HEK293 (cell line): ENCODE results near the gene CLEC16A.

Source experiments
- CTCF ChIA-PET: fragments of 350-600 bp; formaldehyde crosslinking; extraction: SDS; loops from one replicate; lab custom pipeline; 2021; ENCODE audit warnings: antibody characterized with exemption; lab: Yijun Ruan, JAX
- POLR2A ChIA-PET: fragments of 300-600 bp; formaldehyde crosslinking; extraction: SDS; loops from one replicate; lab custom pipeline; 2020; ENCODE audit warnings: antibody characterized with exemption, inconsistent platforms; lab: Yijun Ruan, JAX
- H3K27ac ChIP-seq: fragments of 200-500 bp; sonication (Bioruptor generic); 2 replicates; pipeline ENCODE4 v1.5.1; 2014; ENCODE audit warnings: low read depth, low read length, control low read depth, inconsistent platforms; ENCODE audit errors: extremely low read depth
- H3K36me3 ChIP-seq, 2 experiments: fragments of 200-500 bp in 1 of 2; sonication (Bioruptor generic) in 1 of 2; 1 replicate in 1 of 2; 2 replicates in 1 of 2; pipeline ENCODE4 v1.5.1; 2014 to 2017; ENCODE audit warnings: inconsistent platforms in 2 of 2, low read length in 2 of 2; ENCODE audit not compliant: control insufficient read depth in 2 of 2, insufficient read depth in 1 of 2
- H3K4me1 ChIP-seq: fragments of 200-500 bp; sonication (Bioruptor generic); 2 replicates; pipeline ENCODE4 v1.5.1; 2014; ENCODE audit warnings: mild to moderate bottlenecking, low read length, inconsistent platforms; ENCODE audit not compliant: control insufficient read depth, insufficient read depth
- H3K4me3 ChIP-seq: 2 replicates; pipeline ENCODE4 v1.5.1; 2011; ENCODE audit warnings: low read depth, mild to moderate bottlenecking, control low read depth, low read length, moderate library complexity
- H3K9me3 ChIP-seq: fragments of 200-500 bp; sonication (Bioruptor generic); 2 replicates; pipeline ENCODE4 v1.5.1; 2014; ENCODE audit warnings: low read depth, low read length, inconsistent platforms; ENCODE audit not compliant: control insufficient read depth, insufficient read depth
- KLF10 ChIP-seq: fragments of 450-650 bp; IDR thresholded peaks from 2 replicates; pipeline ENCODE4 v1.5.1; 2018; ENCODE audit warnings: missing biosample characterization, mild to moderate bottlenecking, missing genetic modification characterization
- KLF9 ChIP-seq: fragments of 450-650 bp; formaldehyde crosslinking; IDR thresholded peaks from 2 replicates; pipeline ENCODE4 v1.5.1; 2016; ENCODE audit warnings: missing biosample characterization, missing genetic modification characterization, low read depth
- OSR2 ChIP-seq: fragments of 450-650 bp; formaldehyde crosslinking; IDR thresholded peaks from 2 replicates; pipeline ENCODE4 v1.5.1; 2016; ENCODE audit warnings: missing biosample characterization, missing genetic modification characterization
- OVOL3 ChIP-seq: fragments of 450-650 bp; formaldehyde crosslinking; IDR thresholded peaks from 2 replicates; pipeline ENCODE4 v1.5.1; 2016; ENCODE audit warnings: missing biosample characterization, missing genetic modification characterization
- REPIN1 ChIP-seq: fragments of 450-650 bp; formaldehyde crosslinking; IDR thresholded peaks from 2 replicates; pipeline ENCODE4 v1.5.1; 2017; ENCODE audit warnings: missing biosample characterization, missing genetic modification characterization, low read depth
- TRIM28 ChIP-seq: IDR thresholded peaks from 2 replicates; pipeline ENCODE4 v1.6.1; 2011; ENCODE audit warnings: low read length, control low read depth, borderline replicate concordance
- WT1 ChIP-seq: fragments of 450-650 bp; formaldehyde crosslinking; IDR thresholded peaks from 2 replicates; pipeline ENCODE4 v1.5.1; 2016; ENCODE audit warnings: missing biosample characterization, missing genetic modification characterization
- YY1 ChIP-seq: fragments of 450-650 bp; formaldehyde crosslinking; IDR thresholded peaks from 2 replicates; pipeline ENCODE4 v1.5.1; 2018; ENCODE audit warnings: missing biosample characterization, missing genetic modification characterization
- ZNF19 ChIP-seq: fragments of 450-650 bp; formaldehyde crosslinking; IDR thresholded peaks from 2 replicates; pipeline ENCODE4; 2016; ENCODE audit warnings: missing biosample characterization, missing genetic modification characterization, low read depth
- ZNF2 ChIP-seq: fragments of 450-650 bp; formaldehyde crosslinking; IDR thresholded peaks from 2 replicates; pipeline ENCODE4 v1.5.1; 2016; ENCODE audit warnings: missing biosample characterization, missing genetic modification characterization
- ZNF302 ChIP-seq: fragments of 450-650 bp; formaldehyde crosslinking; IDR thresholded peaks from 2 replicates; pipeline ENCODE4 v1.5.1; 2016; ENCODE audit warnings: missing biosample characterization, missing genetic modification characterization, low read depth
- ZNF366 ChIP-seq: fragments of 450-650 bp; formaldehyde crosslinking; conservative IDR thresholded peaks from 2 replicates; pipeline ENCODE4 v1.5.1; 2016; ENCODE audit warnings: missing biosample characterization, missing genetic modification characterization
- ZNF473 ChIP-seq: fragments of 450-650 bp; formaldehyde crosslinking; IDR thresholded peaks from 2 replicates; pipeline ENCODE4 v1.5.1; 2017; ENCODE audit warnings: missing biosample characterization, missing genetic modification characterization
- ZNF544 ChIP-seq: fragments of 450-650 bp; formaldehyde crosslinking; IDR thresholded peaks from 2 replicates; pipeline ENCODE4 v1.5.0; 2017; ENCODE audit warnings: missing biosample characterization, missing genetic modification characterization
- ZNF560 ChIP-seq: fragments of 450-650 bp; formaldehyde crosslinking; IDR thresholded peaks from 2 replicates; pipeline ENCODE4 v1.5.1; 2017; ENCODE audit warnings: missing biosample characterization, missing genetic modification characterization, borderline replicate concordance
- ZNF571 ChIP-seq: fragments of 450-650 bp; formaldehyde crosslinking; IDR thresholded peaks from 2 replicates; pipeline ENCODE4 v1.5.0; 2017; ENCODE audit warnings: missing biosample characterization, missing genetic modification characterization
- ZNF600 ChIP-seq: fragments of 450-650 bp; formaldehyde crosslinking; IDR thresholded peaks from 2 replicates; pipeline ENCODE4 v1.5.1; 2016; ENCODE audit warnings: missing biosample characterization, missing genetic modification characterization
- ZNF626 ChIP-seq: fragments of 450-650 bp; sonication (Bioruptor Pico); formaldehyde crosslinking; IDR thresholded peaks from 2 replicates; pipeline ENCODE4 v1.5.1; 2018; ENCODE audit warnings: missing biosample characterization, missing genetic modification characterization, inconsistent platforms
- ZNF701 ChIP-seq: fragments of 450-650 bp; formaldehyde crosslinking; IDR thresholded peaks from 2 replicates; pipeline ENCODE4 v1.5.1; 2016; ENCODE audit warnings: missing biosample characterization, missing genetic modification characterization
- ZNF707 ChIP-seq: fragments of 450-650 bp; formaldehyde crosslinking; IDR thresholded peaks from 2 replicates; pipeline ENCODE4 v1.5.1; 2016; ENCODE audit warnings: missing biosample characterization, missing genetic modification characterization
- ZNF837 ChIP-seq: fragments of 450-650 bp; formaldehyde crosslinking; IDR thresholded peaks from 2 replicates; pipeline ENCODE4 v1.5.1; 2016; ENCODE audit warnings: missing biosample characterization, missing genetic modification characterization
- TF ChIP-seq, protein P1 (sequence below): fragments of 450-650 bp; formaldehyde crosslinking; IDR thresholded peaks from 2 replicates; pipeline ENCODE4 v1.5.1; 2016; ENCODE audit warnings: missing biosample characterization, missing genetic modification characterization
- TF ChIP-seq, protein P2 (sequence below): fragments of 450-650 bp; formaldehyde crosslinking; IDR thresholded peaks from 2 replicates; pipeline ENCODE4; 2016; ENCODE audit warnings: missing biosample characterization, missing genetic modification characterization
- TF ChIP-seq, protein P3 (sequence below): fragments of 450-650 bp; formaldehyde crosslinking; IDR thresholded peaks from 2 replicates; pipeline ENCODE4 v1.5.1; 2017; ENCODE audit warnings: missing biosample characterization, mild to moderate bottlenecking, missing genetic modification characterization, moderate library complexity
- TF ChIP-seq, protein P4 (sequence below): fragments of 450-650 bp; IDR thresholded peaks from 2 replicates; pipeline ENCODE4 v1.5.1; 2018; ENCODE audit warnings: missing biosample characterization, mild to moderate bottlenecking, missing genetic modification characterization
- TF ChIP-seq, protein P5 (sequence below): fragments of 450-650 bp; formaldehyde crosslinking; IDR thresholded peaks from 2 replicates; pipeline ENCODE4 v1.5.1; 2016; ENCODE audit warnings: missing biosample characterization, missing genetic modification characterization

CLEC16A gene

DNA sequence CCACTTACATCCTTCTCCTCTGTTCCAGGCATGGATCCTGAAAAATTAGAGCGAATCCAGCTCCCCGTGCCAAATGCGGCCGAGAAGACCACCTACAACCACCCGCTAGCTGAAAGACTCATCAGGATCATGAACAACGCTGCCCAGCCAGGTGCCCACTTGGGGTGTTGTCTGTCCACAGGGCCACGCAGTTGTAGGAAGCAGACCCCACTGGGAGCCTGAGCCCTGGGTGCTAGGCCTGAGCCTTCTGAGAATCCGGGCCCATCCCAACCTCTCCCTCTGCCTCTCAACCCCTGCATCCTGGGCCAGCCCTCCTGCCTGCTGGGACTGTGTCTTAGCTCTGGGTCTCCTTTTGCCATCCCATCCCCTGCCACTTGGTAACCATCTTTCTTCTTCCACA, 95.4 kb downstream of the CLEC16A start (continued):
- no peak for TF ChIP-seq ZNF473 (tag by site-specific recombination)
- TF ChIP-seq KLF10 (tag by site-specific recombination), result no peak
- TF ChIP-seq ZNF544 (tag by site-specific recombination), result no peak
- TF ChIP-seq ZNF707 (tag by site-specific recombination), result no peak
- no peak for TF ChIP-seq REPIN1
- TF ChIP-seq, protein P1, sequence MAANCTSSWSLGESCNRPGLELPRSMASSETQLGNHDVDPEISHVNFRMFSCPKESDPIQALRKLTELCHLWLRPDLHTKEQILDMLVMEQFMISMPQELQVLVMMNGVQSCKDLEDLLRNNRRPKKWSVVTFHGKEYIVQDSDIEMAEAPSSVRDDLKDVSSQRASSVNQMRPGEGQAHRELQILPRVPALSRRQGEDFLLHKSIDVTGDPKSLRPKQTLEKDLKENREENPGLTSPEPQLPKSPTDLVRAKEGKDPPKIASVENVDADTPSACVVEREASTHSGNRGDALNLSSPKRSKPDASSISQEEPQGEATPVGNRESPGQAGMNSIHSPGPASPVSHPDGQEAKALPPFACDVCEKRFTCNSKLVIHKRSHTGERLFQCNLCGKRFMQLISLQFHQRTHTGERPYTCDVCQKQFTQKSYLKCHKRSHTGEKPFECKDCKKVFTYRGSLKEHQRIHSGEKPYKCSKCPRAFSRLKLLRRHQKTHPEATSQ, result no peak
- TF ChIP-seq, all 188 proteins: peak for 0

DNA sequence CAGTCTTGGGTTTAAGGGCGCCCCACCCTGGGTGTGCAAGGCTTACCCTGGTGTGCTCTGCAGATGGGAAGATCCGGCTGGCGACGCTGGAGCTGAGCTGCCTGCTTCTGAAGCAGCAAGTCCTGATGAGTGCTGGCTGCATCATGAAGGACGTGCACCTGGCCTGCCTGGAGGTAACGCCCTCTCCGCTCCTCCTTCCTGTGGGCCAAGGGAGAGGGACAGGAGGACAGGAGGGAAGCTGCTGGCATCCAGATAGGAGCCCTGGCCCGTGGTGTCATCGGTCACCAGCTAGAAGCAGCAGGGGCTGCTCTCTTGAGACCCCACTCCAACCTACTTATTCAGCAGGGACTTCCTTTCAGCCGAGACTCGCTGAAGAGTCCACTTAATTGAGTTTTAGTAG, 97.8 kb downstream of the CLEC16A start:
- no peaks in the 10 kb centered on the region for H3K9me3 ChIP-seq
- H3K36me3 ChIP-seq, result peaks cover 3 to 41% of the 10 kb centered on the region in 2 experiments; a peak in 2 of 3 replicates
- no peak overlapping the region for H3K27ac ChIP-seq
- no peak overlapping the region for H3K4me3 ChIP-seq
- ChIA-PET CTCF (no interaction called here), POLR2A (no interaction called here)
- H3K4me1 ChIP-seq, result peaks cover 6% of the 10 kb centered on the region
- TF ChIP-seq, protein P2, sequence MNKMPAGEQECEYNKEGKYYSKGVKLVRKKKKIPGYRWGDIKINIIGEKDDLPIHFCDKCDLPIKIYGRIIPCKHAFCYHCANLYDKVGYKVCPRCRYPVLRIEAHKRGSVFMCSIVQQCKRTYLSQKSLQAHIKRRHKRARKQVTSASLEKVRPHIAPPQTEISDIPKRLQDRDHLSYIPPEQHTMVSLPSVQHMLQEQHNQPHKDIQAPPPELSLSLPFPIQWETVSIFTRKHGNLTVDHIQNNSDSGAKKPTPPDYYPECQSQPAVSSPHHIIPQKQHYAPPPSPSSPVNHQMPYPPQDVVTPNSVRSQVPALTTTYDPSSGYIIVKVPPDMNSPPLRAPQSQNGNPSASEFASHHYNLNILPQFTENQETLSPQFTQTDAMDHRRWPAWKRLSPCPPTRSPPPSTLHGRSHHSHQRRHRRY (tag by site-specific recombination), result no peak
- TF ChIP-seq, protein P3, sequence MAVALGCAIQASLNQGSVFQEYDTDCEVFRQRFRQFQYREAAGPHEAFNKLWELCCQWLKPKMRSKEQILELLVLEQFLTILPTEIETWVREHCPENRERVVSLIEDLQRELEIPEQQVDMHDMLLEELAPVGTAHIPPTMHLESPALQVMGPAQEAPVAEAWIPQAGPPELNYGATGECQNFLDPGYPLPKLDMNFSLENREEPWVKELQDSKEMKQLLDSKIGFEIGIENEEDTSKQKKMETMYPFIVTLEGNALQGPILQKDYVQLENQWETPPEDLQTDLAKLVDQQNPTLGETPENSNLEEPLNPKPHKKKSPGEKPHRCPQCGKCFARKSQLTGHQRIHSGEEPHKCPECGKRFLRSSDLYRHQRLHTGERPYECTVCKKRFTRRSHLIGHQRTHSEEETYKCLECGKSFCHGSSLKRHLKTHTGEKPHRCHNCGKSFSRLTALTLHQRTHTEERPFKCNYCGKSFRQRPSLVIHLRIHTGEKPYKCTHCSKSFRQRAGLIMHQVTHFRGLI (tag by site-specific recombination), result no peak
- no peak for TF ChIP-seq ZNF302 (tag by site-specific recombination)
- no peak for TF ChIP-seq ZNF701
- no peak for TF ChIP-seq OSR2 (tag by site-specific recombination)
- TF ChIP-seq KLF9, result no peak
- TF ChIP-seq ZNF366 (tag by site-specific recombination), result no peak
- TF ChIP-seq, protein P4, sequence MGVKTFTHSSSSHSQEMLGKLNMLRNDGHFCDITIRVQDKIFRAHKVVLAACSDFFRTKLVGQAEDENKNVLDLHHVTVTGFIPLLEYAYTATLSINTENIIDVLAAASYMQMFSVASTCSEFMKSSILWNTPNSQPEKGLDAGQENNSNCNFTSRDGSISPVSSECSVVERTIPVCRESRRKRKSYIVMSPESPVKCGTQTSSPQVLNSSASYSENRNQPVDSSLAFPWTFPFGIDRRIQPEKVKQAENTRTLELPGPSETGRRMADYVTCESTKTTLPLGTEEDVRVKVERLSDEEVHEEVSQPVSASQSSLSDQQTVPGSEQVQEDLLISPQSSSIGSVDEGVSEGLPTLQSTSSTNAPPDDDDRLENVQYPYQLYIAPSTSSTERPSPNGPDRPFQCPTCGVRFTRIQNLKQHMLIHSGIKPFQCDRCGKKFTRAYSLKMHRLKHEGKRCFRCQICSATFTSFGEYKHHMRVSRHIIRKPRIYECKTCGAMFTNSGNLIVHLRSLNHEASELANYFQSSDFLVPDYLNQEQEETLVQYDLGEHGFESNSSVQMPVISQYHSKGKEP, result no peak
- no peak for TF ChIP-seq TRIM28
- TF ChIP-seq YY1 (tag by site-specific recombination), result no peak
- TF ChIP-seq OVOL3, result no peak
- TF ChIP-seq ZNF560, result no peak
- no peak for TF ChIP-seq ZNF571 (tag by site-specific recombination)
- no peak for TF ChIP-seq ZNF837 (tag by site-specific recombination)
- TF ChIP-seq ZNF19 (tag by site-specific recombination), result no peak
- TF ChIP-seq, protein P5, sequence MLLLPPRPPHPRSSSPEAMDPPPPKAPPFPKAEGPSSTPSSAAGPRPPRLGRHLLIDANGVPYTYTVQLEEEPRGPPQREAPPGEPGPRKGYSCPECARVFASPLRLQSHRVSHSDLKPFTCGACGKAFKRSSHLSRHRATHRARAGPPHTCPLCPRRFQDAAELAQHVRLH, result no peak
- TF ChIP-seq ZNF600 (tag by site-specific recombination), result no peak
- TF ChIP-seq ZNF626 (tag by site-specific recombination), result no peak
- TF ChIP-seq ZNF2 (tag by site-specific recombination), result no peak
- no peak for TF ChIP-seq WT1 (tag by site-specific recombination)
